Left cardiac atrium (tissue), 4 donors: ENCODE measurements around the gene REEP6. TPM values are rescaled to one million over a fixed set of nuclear protein-coding genes. Genes with fewer than 3 reads are reported as not detected.

Experiments
- ATAC-seq, 2 donors: fragments of 200-7000 bp; cut with Tn5 transposase; one replicate each; pipeline ENCODE4 v1.9.1; 2020; ENCODE audit warnings: mild to moderate bottlenecking in 2 of 2, moderate library complexity in 2 of 2
- DNase-seq: peaks from one replicate; pipeline ENCODE4 v3.0.0-alpha.2; 2020
- intact Hi-C, 2 donors: fragments of 100-400 bp; cut with DNase I; formaldehyde crosslinking; loops; one replicate each; pipeline versions ENCODE4 v1.14.1 to v1.15.1; 2022 to 2023
- long read RNA-seq: library from polyadenylated mRNA; unstranded; transcript quantifications from one replicate; pipeline ENCODE4 v2.0.0, GENCODE V29; 2021
- total RNA-seq, 2 donors: library from RNA; stranded (reverse); fragmentation: NEBNext Ultra II Directional; extraction: Animal tissue kit (Norgen Biotek cat#: 25700); gene quantifications; one replicate each; pipeline ENCODE4 v1.2.1, GENCODE V29; 2021
- donor health status: DM: no; HTN: yes; CAD: no.
- donor health status: DM: no; HTN: yes; CAD: no; lungs with severe emphysema.
- donor health status: DM: yes; HTN: yes; CAD: no.
- donor health status: Dilated cardiomyopathy.

REEP6 gene
- total RNA-seq: 1 to 10 TPM; 2.2 to 2.3 TPM
- long read RNA-seq: 0 reads

- intact Hi-C loops: no loop called here
- ATAC-seq (no peak), DNase-seq (no peak)
Observed at GRCh38 chr19:1491114-1491848, at the start of gene REEP6. REEP6 (plus strand) TSS chr19:1491181; CDS start chr19:1491270, 89 bp downstream.

DNA sequence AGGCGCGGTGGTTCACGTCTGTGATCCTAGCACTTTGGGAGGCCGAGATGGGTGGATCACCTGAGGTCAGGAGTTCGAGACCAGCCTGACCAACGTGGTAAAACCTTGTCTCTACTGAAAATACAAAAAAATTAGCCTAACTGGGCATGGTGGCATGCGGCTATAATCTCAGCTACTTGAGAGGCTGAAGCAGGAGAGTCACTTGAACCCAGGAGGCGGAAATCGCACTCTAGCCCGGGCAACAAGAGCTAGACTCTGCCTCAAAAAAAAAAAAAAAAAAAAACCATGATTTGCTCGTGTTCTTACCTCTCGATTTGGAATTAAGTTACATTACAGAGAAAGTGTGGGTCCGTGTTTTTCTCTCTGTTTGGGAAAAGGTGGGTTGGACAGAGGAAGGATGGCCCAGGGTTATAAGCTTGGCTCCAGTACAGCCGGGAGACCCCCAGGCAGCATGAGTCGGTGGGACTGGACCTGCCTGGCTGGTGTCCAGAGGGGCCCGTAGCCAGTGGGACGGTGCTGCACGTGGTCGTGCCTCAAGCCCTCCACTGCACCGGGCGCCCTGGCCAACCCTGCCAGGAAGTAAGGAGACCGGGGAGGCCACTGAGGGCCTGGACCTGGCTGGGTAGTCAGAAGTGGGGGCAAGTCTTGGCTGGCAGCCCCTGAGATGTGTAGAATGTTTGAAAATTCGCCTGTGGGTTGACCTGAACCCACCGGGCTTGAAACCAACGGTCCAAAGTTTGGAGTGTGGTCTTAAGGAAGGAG is 49.1 kb upstream of the REEP6 start:
- ATAC-seq: no peak
- no peak for DNase-seq
- intact Hi-C loops: no loop called here

GRCh38 chr19:1445185-1445931 is 45.6 kb upstream of the REEP6 start:
- ATAC-seq: peak; percentile 90 to 92
- DNase-seq: peak; percentile 76
- intact Hi-C loops: no loop called here

DNA sequence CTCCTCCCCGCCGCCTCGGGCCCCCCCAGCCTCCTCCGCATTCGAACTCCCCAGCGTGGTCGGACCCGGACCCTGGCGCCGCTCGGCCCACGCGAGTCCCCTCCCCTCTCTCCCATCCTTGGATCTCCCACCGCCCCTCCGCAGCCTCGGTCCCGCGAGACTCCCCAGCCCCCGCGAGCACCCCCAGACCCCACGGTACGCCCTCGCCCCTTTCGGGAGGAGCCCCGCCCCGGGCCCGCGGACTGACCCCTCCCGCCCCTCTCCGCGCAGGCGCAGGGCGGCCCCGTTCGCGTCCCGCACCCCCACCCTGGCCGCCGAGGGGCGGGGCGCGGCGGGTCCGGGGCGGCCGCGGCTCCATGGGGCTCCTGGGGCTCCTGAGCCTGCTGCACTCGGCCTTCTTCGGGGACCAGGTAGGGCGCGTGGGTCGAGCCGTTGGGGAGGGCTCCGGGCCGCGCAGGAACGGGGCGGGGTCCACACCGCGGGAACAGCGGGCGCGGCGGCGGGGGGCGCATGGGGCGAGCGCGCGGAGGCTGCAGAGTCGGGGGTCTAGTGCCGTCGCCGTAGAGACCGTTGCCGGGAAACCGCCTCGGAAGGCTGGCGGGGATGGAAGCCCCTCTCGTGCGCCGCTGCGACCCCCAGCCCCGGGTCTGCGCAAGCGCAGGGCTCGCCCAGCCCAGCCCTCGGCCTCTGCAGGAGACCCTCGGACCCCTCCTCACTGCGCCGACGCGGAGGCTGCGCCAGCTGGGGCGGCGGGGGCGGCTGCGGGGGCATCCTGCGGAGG is 44.9 kb upstream of the REEP6 start:
- DNase-seq (no peak), ATAC-seq (peak; percentile 38 to 56)
- intact Hi-C loops: no loop called here

- DNase-seq: no peak
- intact Hi-C loops: no loop called here
- ATAC-seq: no peak
Observed at GRCh38 chr19:1446713-1447481, 44.1 kb upstream of the REEP6 start.

DNA sequence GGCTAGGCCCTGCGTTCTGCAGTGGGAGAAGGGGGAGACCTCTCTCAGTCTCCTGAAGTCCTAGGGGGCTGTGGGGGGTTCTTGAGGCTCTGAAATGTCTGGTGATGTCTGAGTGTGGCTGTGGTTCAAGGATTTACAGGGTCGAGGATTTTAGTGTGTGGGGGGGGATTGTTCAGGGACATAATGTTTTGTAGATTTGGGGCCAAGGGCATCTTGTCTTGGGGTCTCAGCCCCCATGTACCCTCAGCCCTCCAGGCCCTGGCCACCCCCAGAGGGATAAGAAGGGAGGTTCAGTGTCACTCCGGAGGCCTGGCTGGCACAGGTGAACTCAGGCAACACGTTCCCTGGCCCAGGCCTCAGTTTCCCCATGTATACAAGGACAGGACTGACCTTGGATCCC is 43.5 kb upstream of the REEP6 start:
- intact Hi-C loops: no loop called here
- ATAC-seq: no peak
- no peak for DNase-seq

DNA sequence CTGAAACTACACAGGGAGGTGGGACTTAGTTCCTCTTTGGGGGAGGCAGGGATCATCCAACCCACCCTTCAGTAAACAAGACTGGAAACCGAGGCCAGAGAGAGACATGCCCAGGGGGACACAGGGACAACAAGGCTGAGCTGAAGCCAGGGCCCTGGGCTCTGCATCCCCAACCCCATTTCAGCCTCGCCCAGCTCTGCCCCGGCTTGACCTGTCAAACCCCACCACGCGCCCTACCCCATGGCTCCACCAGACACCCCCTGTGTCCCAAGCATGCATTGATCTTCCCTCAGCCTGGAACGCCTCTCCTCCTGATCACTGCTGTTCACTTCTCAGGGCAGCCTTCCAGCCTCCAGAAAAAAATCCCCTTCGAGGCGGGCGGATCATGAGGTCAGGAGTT is 43.0 kb upstream of the REEP6 start:
- DNase-seq (no peak), ATAC-seq (no peak)
- intact Hi-C loops: no loop called here

DNA sequence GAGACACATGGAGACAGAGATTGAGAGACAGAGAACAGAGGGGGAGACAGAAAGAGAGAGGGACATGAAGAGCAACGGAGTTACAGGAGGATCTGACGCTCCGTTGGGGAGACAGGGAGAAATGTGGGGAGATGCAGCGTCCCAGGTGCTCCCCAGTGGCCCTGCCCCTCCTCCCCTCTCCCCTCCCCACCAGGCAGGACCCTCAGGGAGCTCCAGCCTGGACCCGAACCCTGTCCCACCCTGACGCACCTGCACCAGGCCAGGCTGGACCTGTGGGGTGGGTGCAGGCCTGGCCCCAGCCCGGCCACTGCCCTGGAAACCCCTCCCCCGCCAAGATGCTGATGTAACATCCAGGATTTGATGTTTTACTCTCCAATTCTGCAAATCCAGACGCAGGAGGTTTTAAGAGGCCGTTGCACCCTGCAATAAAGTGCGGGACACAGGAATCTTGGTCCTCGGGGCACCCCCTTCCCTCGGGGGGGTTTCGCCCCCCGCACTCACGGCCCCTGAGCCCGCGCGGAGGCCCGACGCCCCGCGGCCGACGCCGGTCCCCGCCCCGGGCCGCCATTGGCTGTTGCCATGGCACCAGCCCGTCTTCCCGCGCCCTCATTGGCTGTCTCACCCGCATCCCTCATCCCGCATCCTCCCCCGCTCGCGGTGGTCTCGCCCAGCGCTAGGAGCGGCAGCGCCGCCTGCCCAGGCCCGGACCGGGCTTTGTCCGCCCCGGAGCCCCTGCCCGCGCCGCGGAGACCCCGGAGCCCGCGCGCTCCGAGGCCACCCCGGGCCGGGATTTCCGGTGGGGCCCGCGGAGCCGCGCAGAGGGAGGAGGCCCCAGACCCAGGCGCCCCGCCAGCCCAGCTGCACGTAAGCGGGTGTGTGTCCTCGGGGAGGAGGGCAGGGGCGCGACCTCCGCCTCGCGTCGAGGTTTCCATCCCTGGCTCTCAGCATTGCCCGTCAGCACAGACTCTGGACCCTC is 41.2 kb upstream of the REEP6 start, which contains the start of gene APC2:
Gene APC2, plus strand, starts transcription at position 655 of the 976 bp plus-strand sequence. CDS start 2,881 bp downstream, outside the sequence.
- intact Hi-C loops: loop anchor here in 1 of 2 donors (10.0 kb wide), 1 partner anchor 165 kb away; the partner anchor contains the start of gene EFNA2
- DNase-seq: no peak
- ATAC-seq: no peak

GRCh38 chr19:1450735-1451731 is 39.9 kb upstream of the REEP6 start:
- intact Hi-C loops: loop anchor here in 1 of 2 donors (10.0 kb wide), 1 partner anchor 166 kb away; the partner anchor contains the start of gene EFNA2
- ATAC-seq (no peak), DNase-seq (no peak)

DNA sequence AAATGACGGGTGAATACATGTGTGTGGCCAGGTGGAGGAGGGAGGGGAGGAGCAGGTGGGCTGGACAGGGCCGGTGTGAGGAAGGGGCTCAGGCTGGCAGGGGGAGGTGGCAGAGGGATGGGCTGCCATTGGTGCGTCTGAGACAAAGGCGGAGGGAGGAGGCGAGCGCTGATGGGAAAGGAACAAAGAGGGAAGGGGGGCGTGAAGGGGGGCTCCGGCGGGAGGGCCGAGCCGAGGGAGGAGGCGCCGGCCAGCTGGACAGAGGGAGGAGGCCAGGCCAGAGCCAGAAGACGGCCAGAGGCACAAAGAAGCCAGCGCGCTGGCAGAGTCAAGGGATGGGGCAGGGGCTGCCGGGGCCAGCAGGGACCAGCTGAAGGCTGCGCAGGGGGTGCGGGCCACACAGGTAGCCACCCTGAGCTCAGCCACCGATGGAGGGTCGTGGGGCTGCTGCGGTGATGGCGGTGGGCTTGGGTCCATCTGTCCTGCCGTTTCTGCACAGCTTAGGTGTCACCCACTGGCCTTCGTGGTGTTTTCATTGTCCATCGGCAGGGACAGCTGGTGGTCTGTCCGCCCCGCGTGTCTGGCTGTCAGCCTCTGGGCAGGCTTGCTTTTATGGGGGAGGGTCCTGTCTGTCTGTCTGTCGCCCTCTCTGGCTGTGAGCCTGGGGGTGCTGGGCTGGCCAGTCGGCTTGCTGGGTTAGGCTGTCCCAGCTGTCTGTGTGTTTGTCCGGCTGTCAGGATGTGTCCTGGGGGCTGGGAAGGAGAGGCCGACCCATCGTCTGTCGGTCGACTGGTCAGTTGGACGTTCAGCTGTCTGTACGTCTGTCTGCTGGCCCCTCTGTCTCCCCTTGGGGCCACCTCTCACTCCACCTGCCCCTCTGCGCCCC is 38.8 kb upstream of the REEP6 start:
- ATAC-seq (no peak), DNase-seq (no peak)
- intact Hi-C loops: loop anchor here in 1 of 2 donors (10.0 kb wide), 1 partner anchor 167 kb away; the partner anchor contains the start of gene EFNA2

DNA sequence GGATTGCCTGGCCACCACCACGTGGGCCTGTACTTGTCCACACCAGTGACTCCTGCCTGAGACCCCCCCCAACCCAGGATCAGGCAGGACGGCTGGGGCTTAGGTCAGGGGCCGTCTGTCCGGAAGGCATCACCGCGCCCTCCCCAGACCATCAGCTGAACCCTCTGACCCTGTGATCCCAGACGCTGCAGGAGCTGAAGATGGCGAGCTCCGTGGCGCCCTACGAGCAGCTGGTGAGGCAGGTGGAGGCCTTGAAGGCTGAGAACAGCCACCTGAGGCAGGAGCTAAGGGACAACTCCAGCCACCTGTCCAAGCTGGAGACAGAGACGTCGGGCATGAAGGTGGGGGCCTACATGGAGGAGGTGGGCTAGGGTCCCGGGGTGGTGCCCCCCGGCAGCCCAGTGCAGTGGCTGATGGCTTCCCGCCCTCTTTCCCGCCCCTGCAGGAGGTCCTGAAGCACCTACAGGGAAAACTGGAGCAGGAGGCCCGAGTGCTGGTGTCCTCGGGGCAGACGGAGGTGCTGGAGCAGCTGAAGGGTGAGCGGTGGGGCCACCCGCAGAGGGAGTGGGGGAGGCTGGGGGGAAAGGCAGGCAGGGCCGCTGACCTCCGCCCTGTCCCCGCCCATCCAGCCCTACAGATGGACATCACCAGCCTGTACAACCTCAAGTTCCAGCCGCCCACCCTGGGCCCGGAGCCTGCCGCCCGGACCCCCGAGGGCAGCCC is 38.0 kb upstream of the REEP6 start:
- ATAC-seq: no peak
- intact Hi-C loops: loop anchor here in 1 of 2 donors (10.0 kb wide), 1 partner anchor 168 kb away; the partner anchor contains the start of gene EFNA2

GRCh38 chr19:1453525-1454364 is 37.2 kb upstream of the REEP6 start:
- ATAC-seq (peak; percentile 27 to 80), DNase-seq (peak; percentile 57)
- intact Hi-C loops: loop anchor here in 1 of 2 donors (10.0 kb wide), 1 partner anchor 169 kb away; the partner anchor contains the start of gene EFNA2

More for the DNA sequence above, 38.0 kb upstream of the REEP6 start:
- DNase-seq: no peak

DNA sequence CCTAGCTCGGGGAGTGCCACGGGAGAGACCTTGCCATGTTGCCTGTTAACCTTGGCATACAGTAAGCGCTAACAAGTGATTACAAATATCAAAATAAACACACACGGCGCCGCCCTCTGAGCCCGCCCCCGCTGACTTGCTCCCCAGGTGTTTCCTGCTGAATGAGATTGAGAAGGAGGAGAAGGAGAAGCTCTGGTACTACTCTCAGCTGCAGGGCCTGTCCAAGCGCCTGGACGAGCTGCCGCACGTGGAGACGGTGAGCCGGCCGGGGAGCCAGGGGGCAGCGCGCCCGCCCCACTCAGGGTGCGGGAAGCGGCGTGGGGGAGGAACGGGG is 36.0 kb upstream of the REEP6 start:
- DNase-seq (no peak), ATAC-seq (no peak)
- intact Hi-C loops: loop anchor here in 1 of 2 donors (10.0 kb wide), 1 partner anchor 170 kb away; the partner anchor contains the start of gene EFNA2
